ENCODE measurements around the gene THUMPD2. TPM values are rescaled to one million over a fixed set of nuclear protein-coding genes. Genes with fewer than 3 reads are reported as not detected.

Gene THUMPD2
- total RNA-seq, 2 donors from 2014 or later, result 16.7 to 17.0 TPM

DNA sequence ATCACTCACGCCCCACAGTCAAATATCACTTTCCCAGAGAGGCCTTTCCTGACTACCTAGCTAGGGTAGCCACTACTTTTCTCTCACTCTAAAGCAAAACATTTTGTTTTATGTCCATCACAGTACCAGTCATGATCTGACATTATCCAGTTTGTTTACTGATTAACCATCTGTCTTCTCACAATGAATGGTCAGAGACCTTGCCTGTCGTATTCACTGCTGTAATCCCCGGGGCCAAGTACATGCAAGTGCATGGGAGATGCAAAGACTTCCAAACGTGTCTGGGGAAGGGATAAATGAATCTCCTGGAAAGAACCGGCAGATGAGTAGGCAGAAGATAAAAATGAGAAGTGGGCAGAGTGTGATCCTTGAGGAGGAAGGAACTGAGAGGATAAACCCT is 39.7 kb downstream of the THUMPD2 start:
- DNase-seq (ENCODE audit: low spot score), result no peak
- Histone ChIP-seq H3K27me3 (replicated peaks; ENCODE audit: insufficient read depth) (no peaks in the 10 kb centered on the region), H3K4me1 (replicated peaks) (no peaks in the 10 kb centered on the region), H3K36me3 (peaks cover 0 to 4% of the 10 kb centered on the region in 2 donors), H3K27ac (no peak overlapping the region), H3K4me3 (no peak overlapping the region), H3K9me3 (no peaks in the 10 kb centered on the region)
- WGBS, result 74% methylated on average over 5 of the region's 5 CpGs
- TF ChIP-seq POLR2A (IDR thresholded peaks at IDR 0.05), result no peak
- TF ChIP-seq, protein P1, sequence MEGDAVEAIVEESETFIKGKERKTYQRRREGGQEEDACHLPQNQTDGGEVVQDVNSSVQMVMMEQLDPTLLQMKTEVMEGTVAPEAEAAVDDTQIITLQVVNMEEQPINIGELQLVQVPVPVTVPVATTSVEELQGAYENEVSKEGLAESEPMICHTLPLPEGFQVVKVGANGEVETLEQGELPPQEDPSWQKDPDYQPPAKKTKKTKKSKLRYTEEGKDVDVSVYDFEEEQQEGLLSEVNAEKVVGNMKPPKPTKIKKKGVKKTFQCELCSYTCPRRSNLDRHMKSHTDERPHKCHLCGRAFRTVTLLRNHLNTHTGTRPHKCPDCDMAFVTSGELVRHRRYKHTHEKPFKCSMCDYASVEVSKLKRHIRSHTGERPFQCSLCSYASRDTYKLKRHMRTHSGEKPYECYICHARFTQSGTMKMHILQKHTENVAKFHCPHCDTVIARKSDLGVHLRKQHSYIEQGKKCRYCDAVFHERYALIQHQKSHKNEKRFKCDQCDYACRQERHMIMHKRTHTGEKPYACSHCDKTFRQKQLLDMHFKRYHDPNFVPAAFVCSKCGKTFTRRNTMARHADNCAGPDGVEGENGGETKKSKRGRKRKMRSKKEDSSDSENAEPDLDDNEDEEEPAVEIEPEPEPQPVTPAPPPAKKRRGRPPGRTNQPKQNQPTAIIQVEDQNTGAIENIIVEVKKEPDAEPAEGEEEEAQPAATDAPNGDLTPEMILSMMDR (IDR thresholded peaks at IDR 0.05), result no peak
- TF ChIP-seq POLR2AphosphoS5 (IDR thresholded peaks at IDR 0.05), result no peak
- intact Hi-C loops (cut with DNase I), result loop anchor here (10.0 kb wide), 1 partner anchor 145 kb away; no protein-coding TSS in a partner anchor

DNA sequence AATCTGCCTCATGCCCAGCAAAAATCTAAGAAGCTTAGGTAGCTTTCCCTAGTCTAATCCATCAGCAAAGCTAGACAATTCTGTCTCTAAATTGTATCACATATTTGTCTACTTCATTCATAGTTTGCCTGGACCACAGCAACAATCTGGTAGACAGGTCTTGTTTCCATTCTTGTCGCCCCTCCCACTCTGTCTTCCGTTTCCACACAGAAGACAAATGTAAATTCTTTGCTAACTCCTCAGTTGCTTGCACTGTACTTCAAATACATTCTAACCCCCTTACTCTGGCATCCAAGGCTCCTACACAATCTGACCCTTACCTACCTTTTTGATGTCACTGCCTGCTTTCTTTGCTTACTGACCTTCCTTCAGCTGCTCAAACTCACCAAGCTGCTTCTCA is 40.1 kb downstream of the THUMPD2 start:
- intact Hi-C loops (cut with DNase I), result loop anchor here (10.0 kb wide), 1 partner anchor 144 kb away; no protein-coding TSS in a partner anchor
- TF ChIP-seq POLR2A (IDR thresholded peaks at IDR 0.05) (no peak), POLR2AphosphoS5 (IDR thresholded peaks at IDR 0.05) (no peak)
- TF ChIP-seq, protein P1 (IDR thresholded peaks at IDR 0.05), result no peak
- H3K9me3 ChIP-seq, result no peaks in the 10 kb centered on the region
- 81% methylated on average over 2 of the region's 2 CpGs for WGBS
- no peaks in the 10 kb centered on the region for H3K4me1 ChIP-seq (replicated peaks)
- no peak overlapping the region for H3K4me3 ChIP-seq
- no peaks in the 10 kb centered on the region for H3K27me3 ChIP-seq (replicated peaks; ENCODE audit: insufficient read depth)
- no peak overlapping the region for H3K27ac ChIP-seq
- no peak for DNase-seq (ENCODE audit: low spot score)
- H3K36me3 ChIP-seq, result peaks cover 0 to 4% of the 10 kb centered on the region in 2 donors

DNA sequence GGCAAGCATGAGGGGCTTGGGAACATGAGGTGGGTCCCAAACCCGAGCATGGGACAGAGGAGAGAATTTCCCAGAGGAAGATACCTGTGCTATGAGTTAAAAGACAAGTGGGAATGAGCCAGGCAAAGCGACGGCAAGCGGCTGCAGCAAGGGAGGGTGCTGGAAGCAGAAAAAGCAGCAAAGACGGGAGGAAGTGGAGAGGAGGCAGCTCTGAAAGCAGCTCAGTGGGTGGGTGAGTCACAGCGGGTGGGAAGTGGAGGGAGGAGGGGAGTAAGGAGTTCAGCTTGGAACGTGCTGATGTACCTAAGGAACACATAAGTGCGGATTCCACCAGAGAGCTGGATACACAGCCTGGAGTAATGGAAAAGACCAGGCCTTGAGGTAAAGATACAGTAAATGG is 41.4 kb downstream of the THUMPD2 start:
- H3K27me3 ChIP-seq (replicated peaks; ENCODE audit: insufficient read depth), result no peaks in the 10 kb centered on the region
- H3K4me1 ChIP-seq (replicated peaks), result no peaks in the 10 kb centered on the region
- intact Hi-C loops (cut with DNase I), result loop anchor here (10.0 kb wide), 1 partner anchor 143 kb away; no protein-coding TSS in a partner anchor
- 78% methylated on average over 8 of the region's 8 CpGs for WGBS
- no peak for DNase-seq (ENCODE audit: low spot score)
- H3K27ac ChIP-seq, result no peak overlapping the region
- no peak overlapping the region for H3K4me3 ChIP-seq
- no peaks in the 10 kb centered on the region for H3K9me3 ChIP-seq
- peaks cover 0 to 4% of the 10 kb centered on the region in 2 donors for H3K36me3 ChIP-seq
- TF ChIP-seq, protein P1 (IDR thresholded peaks at IDR 0.05), result no peak
- TF ChIP-seq POLR2A (IDR thresholded peaks at IDR 0.05), result no peak
- no peak for TF ChIP-seq POLR2AphosphoS5 (IDR thresholded peaks at IDR 0.05)

DNA sequence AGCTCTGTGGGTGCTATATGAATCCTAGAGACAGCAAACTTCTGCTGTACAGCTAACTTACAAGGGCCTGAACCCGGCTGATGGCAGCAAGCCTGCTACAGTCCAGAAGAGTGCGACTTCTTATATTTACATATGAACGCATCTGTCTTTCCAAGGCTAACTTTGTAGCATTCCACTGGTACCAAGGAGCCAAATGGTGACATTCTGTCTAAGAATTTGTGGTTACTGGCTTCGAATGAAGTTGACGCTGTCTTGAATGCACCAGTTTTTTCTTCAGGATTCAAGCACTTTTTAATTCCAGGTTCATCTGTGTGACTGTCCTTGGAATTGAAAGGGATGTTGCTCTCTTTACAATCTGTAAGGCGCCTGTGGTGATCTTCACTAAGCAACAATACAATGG is 42.4 kb downstream of the THUMPD2 start:
- Histone ChIP-seq H3K27ac (no peak overlapping the region), H3K9me3 (no peaks in the 10 kb centered on the region), H3K4me1 (replicated peaks) (no peaks in the 10 kb centered on the region), H3K36me3 (peaks cover 0 to 4% of the 10 kb centered on the region in 2 donors), H3K27me3 (replicated peaks; ENCODE audit: insufficient read depth) (no peaks in the 10 kb centered on the region), H3K4me3 (no peak overlapping the region)
- no peak for DNase-seq (ENCODE audit: low spot score)
- TF ChIP-seq, protein P1 (IDR thresholded peaks at IDR 0.05), result no peak
- no peak for TF ChIP-seq POLR2A (IDR thresholded peaks at IDR 0.05)
- TF ChIP-seq POLR2AphosphoS5 (IDR thresholded peaks at IDR 0.05), result no peak
- intact Hi-C loops (cut with DNase I), result loop anchor here (10.0 kb wide), 1 partner anchor 142 kb away; no protein-coding TSS in a partner anchor
- WGBS, result 73% methylated on average over 6 of the region's 6 CpGs

DNA sequence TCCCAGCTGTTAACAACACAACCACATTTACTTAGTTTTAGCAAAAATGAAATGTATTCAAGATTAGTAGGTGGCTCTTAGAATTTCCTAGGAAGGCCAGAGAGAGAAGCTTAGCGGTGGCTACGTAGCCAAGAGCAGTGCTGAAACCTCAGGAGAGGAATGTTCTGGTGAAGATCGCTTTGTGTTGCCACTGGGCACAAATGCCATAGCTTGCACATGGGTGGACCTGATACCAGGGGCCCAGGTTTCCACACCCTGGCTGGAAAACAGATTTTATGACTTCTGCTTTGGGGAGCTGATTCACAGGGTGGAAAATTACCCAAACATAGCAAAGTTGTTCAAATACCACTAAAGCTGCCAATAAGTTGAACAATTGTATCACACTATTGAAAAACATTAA is 43.4 kb downstream of the THUMPD2 start:
- H3K4me1 ChIP-seq (replicated peaks), result no peaks in the 10 kb centered on the region
- no peaks in the 10 kb centered on the region for H3K9me3 ChIP-seq
- intact Hi-C loops (cut with DNase I), result loop anchor here (10.0 kb wide), 1 partner anchor 141 kb away; no protein-coding TSS in a partner anchor
- peaks cover 0 to 4% of the 10 kb centered on the region in 2 donors for H3K36me3 ChIP-seq
- DNase-seq (ENCODE audit: low spot score), result no peak
- no peaks in the 10 kb centered on the region for H3K27me3 ChIP-seq (replicated peaks; ENCODE audit: insufficient read depth)
- no peak overlapping the region for H3K4me3 ChIP-seq
- TF ChIP-seq, protein P1 (IDR thresholded peaks at IDR 0.05), result no peak
- TF ChIP-seq POLR2A (IDR thresholded peaks at IDR 0.05) (no peak), POLR2AphosphoS5 (IDR thresholded peaks at IDR 0.05) (no peak)
- H3K27ac ChIP-seq, result no peak overlapping the region
- WGBS, result 98% methylated on average over 3 of the region's 3 CpGs
